NB4 (cell line): ENCODE data around the gene MED8.
"Not testable (repeated sequence)": the region's sequence is repeated elsewhere in the genome, so short reads cannot be mapped to it uniquely, and the experiment has no call there.

ENCODE experiments used
- DNase-seq: peaks from one replicate; pipeline ENCODE4 v3.0.0; 2010; ENCODE audit warnings: low read depth
- H3K4me3 ChIP-seq: one replicate; pipeline ENCODE4 v1.5.1; 2011; ENCODE audit warnings: mild to moderate bottlenecking, low read depth, low read length, moderate library complexity
- CTCF ChIP-seq: IDR thresholded peaks from one replicate; pipeline ENCODE4 v1.5.1; 2012; ENCODE audit warnings: low read depth, low read length
- MAX ChIP-seq: IDR thresholded peaks from 2 replicates; pipeline ENCODE4 v1.6.1; 2011; ENCODE audit warnings: low read depth, low read length
- MYC ChIP-seq: IDR thresholded peaks from 2 replicates; pipeline ENCODE4 v1.6.1; 2011; ENCODE audit warnings: low read depth, low read length
- POLR2A ChIP-seq: IDR thresholded peaks from 2 replicates; pipeline ENCODE4 v1.6.1; 2011; ENCODE audit warnings: mild to moderate bottlenecking; ENCODE audit not compliant: insufficient read length; ENCODE audit errors: extremely low read depth

The MED8 gene

GRCh38 chr1:43420874-43421273 lies 31.3 kb upstream of the MED8 start:
- no peak for DNase-seq
- TF ChIP-seq POLR2A (no peak), MAX (no peak), CTCF (no peak), MYC (no peak)
- H3K4me3 ChIP-seq = no peak overlapping the region

- TF ChIP-seq MYC (no peak), MAX (no peak), POLR2A (no peak), CTCF (no peak)
- H3K4me3 ChIP-seq = no peak overlapping the region
- DNase-seq = no peak
Observed at GRCh38 chr1:43419627-43420425, 30.2 kb upstream of the MED8 start.

GRCh38 chr1:43418858-43419257 lies 29.3 kb upstream of the MED8 start:
- TF ChIP-seq MAX (no peak), POLR2A (no peak)
- no peak overlapping the region for H3K4me3 ChIP-seq
- DNase-seq = no peak

- TF ChIP-seq MAX (no peak), POLR2A (no peak)
- no peak for DNase-seq
- no peak overlapping the region for H3K4me3 ChIP-seq
Observed at GRCh38 chr1:43415901-43416300, 26.3 kb upstream of the MED8 start.

- peak; percentile 78 for DNase-seq
- TF ChIP-seq MYC = no peak
- TF ChIP-seq CTCF = peak; percentile 68
- TF ChIP-seq MAX = no peak
- no peak overlapping the region for H3K4me3 ChIP-seq
Observed at GRCh38 chr1:43414634-43415223, 25.1 kb upstream of the MED8 start.

GRCh38 chr1:43413426-43413825 lies 23.8 kb upstream of the MED8 start:
- H3K4me3 ChIP-seq, DNase-seq: not testable (repeated sequence)

GRCh38 chr1:43410571-43410970 lies 21.0 kb upstream of the MED8 start:
- H3K4me3 ChIP-seq = no peak overlapping the region
- no peak for DNase-seq
- TF ChIP-seq MYC (no peak), POLR2A (no peak)

GRCh38 chr1:43405876-43406234 lies 16.3 kb upstream of the MED8 start:
- TF ChIP-seq MAX = no peak
- TF ChIP-seq MYC = no peak
- no peak for TF ChIP-seq POLR2A
- TF ChIP-seq CTCF = no peak
- H3K4me3 ChIP-seq = no peak overlapping the region
- DNase-seq = no peak
